GM18507 (cell line): ENCODE data around the gene SIGLEC7.

Source experiments
- DNase-seq: peaks from one replicate; pipeline ENCODE4 v3.0.0; 2011; ENCODE audit warnings: low read depth; ENCODE audit not compliant: insufficient read length; ENCODE audit errors: extremely low spot score
- FAIRE-seq: peaks from 2 replicates; lab custom pipeline; 2011; peaks lifted over from hg19 to GRCh38; lab: Jason Lieb, UNC

Gene SIGLEC7

DNA sequence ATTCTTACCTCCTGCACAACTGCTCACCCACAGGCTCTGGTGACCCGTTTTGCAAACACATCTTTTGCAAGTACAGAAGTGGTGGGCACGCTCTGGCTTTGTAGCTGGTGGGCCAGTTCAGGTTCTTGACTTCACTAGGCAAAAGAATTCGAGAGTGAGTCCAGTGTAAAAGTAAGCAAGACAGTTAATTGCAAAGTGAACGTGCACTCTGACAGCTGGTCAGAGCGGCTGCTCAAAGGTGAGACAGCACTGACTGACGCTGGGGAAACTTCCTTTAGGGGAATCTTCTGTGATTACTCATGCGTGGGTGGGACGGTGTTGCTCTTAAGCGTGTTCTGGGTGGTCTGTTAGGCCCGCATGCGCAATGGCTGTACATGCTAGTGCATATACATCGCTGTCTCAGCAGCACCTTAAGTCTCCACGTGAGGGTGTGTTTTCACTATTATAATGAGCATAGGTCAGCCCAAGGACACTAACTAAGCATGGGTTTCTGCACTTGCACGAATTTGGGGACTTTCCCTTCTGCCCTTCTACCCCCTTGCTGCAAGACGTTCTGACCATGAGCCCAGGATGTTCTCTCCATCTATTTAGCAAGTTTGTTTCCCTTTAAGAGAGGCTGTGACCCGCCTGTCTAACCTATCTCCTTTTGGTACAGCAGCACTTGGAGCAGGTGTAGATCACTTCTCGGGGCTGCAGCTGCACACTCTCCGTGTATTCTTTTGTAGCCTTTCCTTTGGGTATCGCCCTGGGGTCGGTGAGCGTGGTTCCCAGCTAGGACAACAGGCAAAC is 52.6 kb downstream of the SIGLEC7 start:
- DNase-seq (no peak), FAIRE-seq (peak; percentile 86)

DNA sequence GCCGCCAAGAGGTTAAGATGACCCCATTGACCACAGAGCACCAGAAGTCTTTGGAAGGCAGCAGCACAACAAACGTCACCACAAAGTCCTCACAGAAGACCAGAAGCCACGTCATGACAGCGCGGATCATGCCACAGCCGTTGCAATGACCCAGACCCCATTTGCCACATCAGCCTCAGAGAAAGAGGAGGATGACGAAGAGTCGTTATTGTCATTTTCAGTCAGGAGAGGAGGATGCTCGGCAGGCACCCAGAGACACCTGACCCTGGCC is 53.1 kb downstream of the SIGLEC7 start:
- DNase-seq: no peak
- FAIRE-seq: no peak

DNA sequence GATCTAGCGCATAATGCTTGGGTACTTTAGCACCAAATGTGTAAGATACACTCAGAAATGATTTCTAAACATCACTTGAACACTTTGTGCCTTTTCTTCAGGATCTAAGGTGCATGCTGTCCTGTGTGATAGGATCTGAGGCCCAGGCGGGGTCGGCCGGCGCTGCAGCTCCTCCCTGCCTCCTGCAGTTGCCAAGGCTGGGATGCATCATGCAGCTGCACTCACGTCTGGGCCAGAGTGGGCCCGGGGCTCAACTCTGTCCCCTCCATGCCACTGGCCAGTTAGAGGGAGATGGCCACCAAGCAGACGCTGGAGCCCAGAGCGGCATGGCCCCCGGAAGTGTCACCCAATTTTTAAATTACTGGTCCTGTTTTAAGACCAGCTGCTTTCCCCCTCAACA is 53.5 kb downstream of the SIGLEC7 start:
- FAIRE-seq (no peak), DNase-seq (no peak)

DNA sequence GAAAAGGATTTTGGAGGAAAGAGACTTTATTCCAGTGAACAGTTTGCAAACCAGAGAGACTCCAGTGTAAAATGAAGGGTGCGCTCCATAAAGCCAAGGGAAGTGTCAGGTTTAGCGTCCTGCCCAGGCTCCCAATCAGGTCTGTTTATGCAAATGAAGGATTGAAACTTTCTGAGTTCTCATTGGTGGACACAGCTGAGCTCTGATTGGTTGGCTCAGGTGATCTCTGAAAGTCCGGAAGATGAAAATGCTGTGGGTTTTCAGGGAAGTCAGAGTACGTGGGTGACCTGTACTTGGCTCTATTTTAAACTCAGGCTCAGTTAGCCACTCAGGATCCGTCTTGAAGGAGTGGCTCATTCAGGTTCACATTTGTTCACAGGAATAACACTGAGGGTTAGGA is 54.1 kb downstream of the SIGLEC7 start:
- no peak for DNase-seq
- no peak for FAIRE-seq

DNA sequence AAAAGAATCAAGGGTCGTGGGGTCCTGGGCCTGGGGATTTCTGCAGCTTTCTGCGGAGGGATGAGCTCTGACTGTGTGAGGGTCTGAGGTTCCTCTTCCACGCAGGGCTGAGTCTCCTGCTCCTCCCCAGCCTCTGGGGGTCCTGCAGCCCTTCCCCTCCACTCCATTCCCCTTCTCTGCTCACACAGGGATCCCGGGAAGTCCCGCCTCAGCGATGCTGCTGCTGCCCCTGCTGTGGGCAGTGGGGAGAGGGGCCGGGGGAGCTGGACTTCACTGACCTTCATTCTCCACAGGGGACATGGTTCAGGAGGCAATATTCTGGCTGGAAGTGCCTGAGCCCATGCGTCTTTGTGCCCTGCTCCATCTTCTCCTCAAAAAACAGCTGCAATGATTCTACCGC is 56.5 kb downstream of the SIGLEC7 start:
- no peak for DNase-seq
- no peak for FAIRE-seq

DNA sequence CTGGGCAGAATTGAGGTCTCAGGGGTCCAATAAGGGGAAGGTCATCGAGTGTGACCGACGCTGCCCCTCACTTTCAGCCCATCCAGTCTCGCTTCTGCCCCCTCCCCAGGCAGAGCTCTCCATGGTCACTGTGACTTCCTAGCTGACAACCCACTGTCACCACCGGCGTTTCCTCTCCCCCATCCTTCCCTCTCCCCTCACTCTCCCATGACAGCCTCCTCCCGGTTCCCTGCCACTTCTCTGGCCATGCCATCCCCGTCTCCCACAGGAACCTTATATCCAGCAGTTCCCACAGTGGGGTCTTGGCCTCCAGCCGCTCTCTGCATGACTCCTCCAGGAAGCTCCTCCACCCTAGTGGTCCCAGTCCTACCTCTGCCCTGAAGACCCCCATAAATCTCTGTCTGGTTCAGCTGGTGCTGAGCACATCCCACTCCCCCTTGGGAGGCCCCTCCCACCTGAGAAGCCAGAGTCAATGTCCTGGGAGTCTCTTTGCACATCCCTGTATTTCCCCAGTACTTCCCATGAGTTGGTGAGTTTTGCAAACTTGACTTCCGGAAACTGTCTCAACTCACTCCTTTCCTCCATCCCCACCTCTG is 58.1 kb downstream of the SIGLEC7 start:
- no peak for DNase-seq
- FAIRE-seq: no peak

DNA sequence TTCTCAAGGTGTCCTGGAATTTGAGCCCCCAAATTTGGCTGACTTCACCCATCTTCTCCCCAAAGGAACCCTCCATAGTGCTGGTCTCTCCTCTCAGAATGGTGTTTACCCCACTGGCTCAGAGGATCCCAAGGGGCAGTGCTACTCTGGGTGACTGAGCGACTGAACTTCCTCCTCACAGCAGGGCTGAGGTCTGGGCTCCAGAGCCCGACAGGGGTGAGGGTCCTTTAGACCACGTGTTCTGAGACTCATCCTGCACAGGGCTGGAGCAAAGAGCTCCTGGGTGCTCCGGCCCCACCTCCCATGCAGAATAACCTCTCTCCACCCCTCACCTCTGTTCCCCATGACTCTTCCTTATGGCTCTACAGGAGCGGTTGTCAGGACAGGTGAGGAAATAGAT is 59.6 kb downstream of the SIGLEC7 start:
- DNase-seq (no peak), FAIRE-seq (no peak)
